HG03439 (cell line): ENCODE measurements around the gene SMIM45.
"Not testable (repeated sequence)": the region's sequence is repeated elsewhere in the genome, so short reads cannot be mapped to it uniquely, and the experiment has no call there.

Experiments used
- ATAC-seq: cut with Tn5 transposase; IDR thresholded peaks from one replicate; pipeline ENCODE4 v1.9.1; 2021; ENCODE audit warnings: mild to moderate bottlenecking, moderate library complexity; ENCODE audit not compliant: unreplicated experiment

The SMIM45 gene

DNA sequence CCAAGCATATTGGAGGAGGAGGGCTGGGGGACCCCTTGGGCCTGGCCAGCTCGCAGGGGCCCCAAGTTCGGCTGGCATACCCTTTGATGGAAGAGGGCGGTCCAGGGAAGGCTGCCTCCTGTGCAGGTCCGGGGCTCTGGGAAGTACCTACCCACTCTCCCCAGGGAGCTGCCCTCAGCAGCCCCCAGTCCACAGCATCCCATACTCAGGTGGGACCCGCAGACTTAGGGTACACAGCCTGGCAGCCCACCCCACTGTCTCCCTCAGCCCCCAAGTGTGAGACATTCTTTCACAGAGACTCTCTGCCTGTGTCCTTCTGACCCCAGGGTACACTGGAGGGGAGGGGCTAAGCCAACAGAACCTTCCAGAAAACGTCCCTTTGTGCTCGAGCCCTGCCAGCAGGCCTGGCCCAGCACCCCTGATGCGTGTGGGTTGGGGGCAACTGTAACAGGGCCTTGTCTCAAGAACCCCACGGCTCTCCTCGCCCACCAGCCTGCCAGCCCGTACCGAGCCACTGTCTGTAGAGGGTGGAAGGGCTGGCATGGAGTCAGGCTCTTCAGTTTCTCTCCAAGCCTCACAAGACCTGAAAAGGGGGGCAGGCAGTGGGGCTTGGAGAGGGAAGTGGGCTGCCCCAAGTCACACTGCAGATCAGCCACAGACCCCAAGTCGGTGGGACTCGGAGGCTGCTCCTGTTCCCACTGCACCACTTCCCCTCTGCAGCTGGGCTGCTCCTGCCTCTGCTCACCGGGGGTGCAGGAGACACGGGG lies 18.4 kb upstream of the SMIM45 start:
- ATAC-seq = no peak

DNA sequence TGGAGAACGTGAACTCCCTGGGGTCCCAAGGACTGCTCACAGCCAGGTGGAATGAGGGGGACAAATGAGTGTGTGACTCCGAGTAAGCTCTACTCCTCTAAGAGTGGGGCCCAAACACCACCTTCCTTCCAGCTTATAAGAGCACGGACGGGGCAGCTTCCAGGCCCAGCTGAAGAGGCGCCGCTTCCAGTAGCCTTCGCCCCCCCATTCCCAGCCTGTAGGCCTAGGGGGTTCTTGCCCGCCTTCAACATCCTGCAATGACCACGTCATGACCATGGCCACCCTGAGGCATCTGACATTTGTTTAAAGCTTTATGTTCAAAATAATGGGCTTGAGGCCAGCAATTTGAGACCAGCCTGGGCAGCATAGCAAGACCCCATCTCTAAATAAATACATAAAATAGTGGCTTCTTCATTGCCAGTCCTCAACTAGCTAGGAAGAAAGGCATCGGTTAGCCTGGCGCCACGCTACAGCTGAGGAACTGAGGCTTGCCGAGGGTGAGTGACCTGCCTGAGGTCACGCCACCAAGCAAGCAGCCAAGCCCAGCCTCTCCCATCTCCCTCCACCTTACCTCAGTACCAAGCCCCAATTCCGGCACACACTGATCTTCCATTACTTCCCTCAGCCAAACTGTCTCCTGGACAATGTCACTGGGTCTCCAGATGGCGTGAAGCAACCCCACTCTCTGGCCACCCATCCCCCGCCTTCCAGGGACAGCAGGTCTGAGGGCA lies 17.5 kb upstream of the SMIM45 start:
- ATAC-seq = no peak

DNA sequence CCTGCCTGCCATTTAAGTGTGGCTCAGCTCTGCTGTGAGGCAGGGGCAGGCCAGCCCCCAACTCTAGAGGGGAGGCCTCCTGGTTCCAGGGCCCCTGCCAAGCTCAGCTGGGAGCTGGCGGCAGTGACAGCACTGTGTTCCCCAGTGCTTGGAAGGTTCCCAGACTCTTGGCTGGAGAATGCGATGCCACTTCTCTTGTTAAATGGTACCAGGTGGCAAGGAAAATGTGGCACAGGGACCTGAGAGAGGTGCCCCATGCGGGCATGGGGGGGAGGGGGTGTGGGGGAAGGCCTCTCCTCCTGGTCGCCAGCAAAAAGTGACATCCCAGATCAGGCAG lies 17.0 kb upstream of the SMIM45 start:
- no peak for ATAC-seq

DNA sequence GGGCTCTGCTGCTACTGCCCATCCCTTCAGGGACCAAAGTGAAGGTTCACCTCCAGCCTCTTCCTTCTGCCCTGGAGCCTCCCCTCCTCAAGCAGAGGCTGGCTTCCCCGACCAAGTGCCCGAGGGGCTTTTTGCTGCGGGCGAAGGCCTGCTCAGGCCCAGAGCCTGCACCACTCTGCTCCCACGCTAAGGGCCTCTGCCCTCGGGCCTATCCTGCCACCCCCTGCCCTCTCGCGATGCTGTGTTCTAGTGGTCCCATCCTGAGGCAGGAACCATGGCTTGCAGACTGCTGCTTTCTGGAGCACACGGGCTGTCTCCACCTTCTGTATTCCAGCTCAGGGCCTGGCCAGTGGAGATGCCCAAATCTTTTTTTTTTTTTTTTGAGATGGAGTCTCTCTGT lies 16.4 kb upstream of the SMIM45 start:
- ATAC-seq = no peak

DNA sequence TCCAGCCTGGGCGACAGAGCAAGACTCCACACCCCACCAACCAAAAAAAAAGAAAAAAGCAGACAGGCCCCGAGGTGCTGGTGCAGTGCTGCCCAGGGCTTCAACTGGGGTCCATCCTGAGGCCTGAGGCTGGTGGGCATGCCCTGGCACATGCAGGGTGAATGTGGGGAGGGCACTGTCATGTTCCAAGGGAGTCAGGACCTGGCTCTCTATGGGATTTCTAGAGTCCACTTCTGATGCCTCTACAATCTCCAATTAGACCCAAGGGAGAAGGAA lies 15.1 kb upstream of the SMIM45 start:
- ATAC-seq = no peak

DNA sequence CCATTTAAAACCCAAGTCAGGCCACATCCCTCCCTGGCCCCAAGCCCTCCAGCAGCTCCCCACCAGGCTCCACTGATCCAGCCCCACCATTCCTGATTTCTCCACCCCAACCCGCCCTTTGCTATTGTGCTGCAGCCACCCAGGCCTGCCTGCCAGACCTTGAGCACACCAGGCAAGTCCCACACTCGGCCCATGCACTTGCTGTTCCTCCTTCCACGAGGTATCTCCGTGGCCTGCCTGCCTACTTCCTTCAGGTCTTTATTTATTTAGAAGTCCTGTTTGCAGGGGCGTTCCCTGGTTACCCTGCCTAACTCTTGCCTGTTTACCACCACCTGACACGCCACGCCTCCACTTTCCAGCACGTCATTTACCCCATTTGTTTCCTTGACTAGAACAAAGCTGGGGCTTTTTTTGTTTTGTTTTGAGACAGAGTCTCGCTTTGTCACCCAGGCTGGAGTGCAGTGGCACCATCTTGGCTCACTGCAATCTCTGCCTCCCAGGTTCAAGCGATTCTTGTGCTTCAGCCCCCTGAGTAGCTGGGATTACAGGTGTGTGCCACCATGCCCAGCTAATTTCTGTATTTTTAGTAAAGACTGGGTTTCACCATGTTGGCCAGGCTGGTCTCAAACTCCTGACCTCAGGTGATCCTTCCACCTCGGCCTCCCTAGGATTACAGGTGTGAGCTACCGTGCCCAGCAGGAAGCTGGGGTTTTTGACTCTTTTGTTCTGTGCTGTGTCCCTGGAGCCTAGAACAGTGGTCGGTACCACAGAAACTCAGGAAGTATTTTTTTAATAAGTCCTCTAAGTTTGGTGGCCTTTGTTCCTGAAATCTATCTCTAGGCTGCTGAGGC lies 11.7 kb upstream of the SMIM45 start:
- peak; percentile 51 for ATAC-seq

DNA sequence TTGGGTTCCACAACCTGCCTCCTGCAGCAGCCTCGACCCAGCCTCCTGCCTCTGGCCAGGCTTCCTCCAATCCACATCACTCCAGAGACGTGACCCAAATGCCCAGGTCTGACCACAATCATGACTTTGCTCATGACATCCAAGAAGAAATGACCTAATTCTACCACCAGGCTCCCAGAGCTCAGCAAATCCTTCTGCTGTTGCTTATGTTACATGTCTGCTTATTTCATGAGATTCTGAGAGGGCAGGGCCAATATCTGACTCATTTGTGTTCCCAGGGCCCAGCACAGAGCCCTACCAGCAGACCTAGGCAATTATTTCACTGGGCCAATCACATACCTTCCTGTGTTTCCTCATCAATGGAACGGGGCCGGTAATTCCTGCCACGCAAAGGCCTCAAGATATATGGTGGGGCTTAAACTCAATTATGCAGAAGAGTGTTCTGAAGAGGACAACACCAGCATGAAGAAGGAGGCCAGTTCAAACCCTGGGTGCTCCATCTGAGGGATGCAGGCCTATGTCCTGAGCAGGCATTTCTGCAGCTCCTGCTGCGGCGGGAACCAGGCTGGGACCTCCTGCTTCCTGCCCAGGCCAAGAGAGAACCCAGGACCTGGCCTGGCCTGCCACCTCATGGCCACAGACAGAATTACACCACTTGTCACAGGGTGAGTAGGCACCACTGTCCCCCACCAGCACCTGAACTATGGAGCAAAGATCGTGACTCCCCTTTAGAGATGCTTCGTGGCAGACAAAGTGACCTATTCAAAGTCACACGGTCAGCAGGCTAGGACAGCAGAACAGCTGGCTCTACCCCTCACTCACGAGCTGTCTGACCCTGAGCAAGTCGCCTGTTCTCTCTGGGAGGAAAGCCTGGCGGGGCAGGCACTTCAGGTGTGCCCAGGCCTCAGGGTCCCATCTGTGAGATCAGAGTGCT lies 10.9 kb upstream of the SMIM45 start:
- peak; percentile 37 for ATAC-seq

DNA sequence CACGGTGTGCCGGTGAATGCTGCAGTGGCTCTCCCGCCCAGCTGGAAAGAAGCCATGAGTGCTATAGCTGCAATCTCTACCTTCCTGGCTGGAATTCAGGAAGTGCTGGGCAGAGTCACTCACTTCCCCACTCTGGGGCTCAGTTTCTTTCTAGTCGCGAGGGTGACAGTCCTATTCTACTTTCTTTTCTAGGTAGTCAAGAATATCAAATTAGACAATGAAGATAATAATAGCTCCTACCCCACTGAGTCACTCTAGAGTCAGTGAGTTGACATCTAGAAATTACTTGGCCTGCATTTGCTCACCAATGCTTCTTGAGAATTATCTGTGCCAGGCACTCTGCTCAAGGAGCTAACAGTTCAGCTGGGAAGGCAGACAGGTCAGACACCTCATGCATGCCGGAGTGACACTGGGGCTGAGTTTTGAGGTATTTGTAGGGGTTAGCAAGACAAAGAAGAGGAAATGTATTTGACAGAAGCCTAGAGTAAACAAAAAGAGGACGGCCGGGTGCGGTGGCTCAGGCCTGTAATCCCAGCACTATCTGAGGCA lies 8.2 kb upstream of the SMIM45 start:
- ATAC-seq = no peak

DNA sequence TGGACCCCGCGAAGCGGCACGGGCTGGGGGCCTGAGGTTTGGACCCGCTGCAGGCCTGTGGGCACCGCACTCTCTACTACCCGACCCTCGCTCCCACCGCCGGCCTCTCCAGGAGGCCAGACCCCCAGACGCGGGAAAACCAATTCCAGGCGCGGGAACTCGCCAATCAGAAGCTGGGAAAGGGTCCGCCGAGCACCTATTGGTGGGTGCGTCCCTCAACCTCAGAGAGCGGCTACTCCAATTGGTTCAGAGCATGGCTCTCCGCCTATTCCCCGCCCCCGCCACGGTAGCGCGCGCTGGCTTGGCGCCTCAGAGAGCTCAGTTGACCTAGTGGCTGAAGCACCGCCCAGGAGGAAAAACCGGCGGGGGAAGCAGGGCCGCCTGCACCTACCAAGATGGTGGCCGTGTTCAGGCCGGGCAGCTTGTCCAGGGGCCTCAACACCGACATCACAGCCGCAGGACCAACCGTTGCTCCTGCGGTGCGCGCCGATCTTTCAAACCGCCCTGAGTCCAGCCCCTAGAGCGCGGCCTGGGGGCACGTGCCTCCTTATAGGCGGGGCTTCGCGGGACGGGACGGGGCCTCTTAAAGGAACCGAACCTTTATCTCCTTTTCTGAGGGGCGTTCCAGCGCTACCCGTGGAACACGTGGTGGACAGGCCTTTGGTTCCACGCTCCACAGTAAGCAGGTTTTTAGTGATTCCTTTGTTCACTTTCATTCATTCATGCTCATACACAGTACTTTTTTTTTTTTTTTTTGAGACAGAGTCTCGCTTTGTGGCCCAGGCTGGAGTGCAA lies 5.1 kb upstream of the SMIM45 start, which contains the start of gene CENPM:
Gene CENPM (minus strand): TSS at position 524 of the 795 bp plus-strand sequence. CDS start 76 bp downstream, at position 448.
- ATAC-seq = peak; percentile 74

DNA sequence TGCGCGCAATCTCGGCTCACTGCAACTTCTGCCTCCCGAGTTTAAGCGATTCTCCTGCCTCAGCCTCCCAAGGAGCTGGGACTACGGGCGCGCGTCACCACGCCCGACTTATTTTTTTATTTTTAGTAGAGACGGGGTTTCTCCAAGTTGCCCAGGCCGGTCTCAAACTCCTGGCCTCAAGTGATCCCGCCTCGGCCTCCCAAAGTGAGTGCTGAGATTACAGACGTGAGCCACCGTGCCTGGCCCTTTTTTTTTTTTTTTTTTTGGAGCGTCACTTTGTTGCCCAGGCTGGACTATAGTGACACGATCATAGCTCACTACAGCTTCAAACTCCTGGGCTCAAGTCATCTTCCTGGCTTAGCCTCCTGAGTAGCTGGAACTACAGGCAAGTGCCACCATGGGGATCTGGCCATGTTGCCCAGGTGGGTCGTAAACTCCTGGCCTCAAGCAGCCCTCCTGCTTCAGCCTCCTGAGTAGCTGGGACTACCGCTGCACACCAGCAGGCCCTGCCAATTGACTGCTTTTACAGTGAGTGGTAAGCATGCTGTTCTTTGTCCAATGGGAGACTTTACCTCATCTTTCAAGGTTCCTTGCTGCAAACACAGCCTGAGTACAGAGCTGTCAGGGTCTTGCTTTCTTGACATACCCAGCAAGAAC lies 4.4 kb upstream of the SMIM45 start:
- ATAC-seq = no peak

DNA sequence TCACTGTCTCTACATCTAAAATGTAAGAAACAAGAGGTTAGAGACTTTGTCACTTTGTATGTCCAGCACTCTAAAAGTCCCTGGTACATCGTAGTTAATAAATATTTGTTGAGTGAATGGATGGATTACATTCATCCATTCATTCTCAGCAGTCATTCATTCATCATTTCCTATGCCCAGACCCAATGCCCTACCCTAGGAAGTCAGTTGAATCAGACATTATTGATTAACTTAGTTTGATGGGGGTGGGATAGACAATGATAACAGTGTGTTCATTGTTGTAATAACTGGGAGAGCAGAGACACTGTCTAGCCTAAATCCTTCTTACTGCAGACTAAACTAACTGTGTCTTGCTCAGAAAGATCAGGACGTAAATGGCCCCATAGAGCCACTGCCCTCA lies 3.8 kb upstream of the SMIM45 start:
- no peak for ATAC-seq

DNA sequence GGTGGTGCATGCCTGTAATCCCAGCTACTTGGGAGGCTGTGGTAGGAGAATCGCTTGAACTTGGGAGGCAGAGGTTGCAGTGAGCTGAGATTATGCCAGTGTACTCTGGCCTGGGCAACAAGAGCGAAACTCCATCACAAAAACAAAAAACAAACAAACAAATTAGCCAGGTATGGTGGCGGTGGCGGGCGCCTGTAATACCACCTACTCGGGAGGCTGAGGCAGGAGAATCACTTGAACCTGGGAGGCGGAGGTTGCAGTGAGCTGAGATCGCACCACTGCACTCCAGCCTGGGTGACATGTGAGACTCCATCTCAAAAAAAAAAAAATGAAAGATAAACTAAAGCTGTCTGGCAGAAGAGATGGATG lies 3.0 kb upstream of the SMIM45 start:
- ATAC-seq = not testable (repeated sequence)

DNA sequence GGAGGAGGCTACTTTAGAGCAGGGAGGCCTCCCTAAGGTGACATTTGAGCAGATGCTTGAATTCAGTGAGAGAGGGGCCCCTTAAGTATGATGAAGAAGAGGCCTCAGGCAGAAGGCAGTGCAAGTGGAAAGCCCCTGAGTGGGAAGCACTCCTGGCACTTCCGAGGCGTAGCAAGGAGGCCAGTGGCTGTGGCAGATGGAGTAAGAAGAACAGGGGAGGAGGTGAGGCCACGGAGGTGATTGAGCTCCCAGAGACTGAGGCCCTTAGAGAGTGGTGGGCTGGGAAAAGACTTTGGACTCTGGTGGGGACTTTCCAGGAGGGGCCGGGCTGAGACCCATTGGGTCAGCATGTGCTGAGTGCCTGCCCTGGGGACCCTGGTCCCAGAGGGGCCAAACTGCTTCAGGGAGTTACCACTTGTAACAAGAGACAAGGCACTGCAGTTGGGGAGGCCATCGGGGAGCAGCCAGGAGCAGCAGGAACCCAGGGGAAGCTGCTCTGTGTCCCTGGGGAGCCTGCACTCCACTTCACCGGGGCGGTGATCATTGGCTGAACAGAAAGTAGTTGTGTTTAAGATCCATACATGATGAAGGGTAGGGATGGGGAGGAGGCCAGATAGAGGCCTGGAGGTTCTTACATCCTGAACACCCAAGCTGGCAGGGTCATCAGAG lies 2.5 kb upstream of the SMIM45 start:
- ATAC-seq = no peak

DNA sequence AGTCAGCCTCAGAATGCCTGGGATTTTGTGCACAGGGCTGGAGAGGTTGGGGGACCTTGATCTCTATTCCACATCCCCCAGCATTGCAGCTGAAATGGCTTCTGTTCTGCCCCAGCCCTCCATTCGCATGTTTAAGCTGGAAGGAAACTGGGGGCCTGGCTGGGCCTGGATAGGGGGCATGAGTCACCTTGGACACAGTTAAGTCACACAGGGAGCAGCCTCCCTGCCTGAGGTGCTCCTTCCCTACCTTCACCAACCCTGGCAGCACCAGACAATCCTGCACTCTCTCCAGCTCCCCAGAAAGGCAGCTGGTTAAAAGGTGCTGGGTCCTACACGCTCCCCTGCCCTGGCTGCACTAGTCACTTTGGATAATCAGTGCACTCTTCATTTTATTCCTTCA lies 763 bp downstream of the SMIM45 start:
- ATAC-seq = no peak

DNA sequence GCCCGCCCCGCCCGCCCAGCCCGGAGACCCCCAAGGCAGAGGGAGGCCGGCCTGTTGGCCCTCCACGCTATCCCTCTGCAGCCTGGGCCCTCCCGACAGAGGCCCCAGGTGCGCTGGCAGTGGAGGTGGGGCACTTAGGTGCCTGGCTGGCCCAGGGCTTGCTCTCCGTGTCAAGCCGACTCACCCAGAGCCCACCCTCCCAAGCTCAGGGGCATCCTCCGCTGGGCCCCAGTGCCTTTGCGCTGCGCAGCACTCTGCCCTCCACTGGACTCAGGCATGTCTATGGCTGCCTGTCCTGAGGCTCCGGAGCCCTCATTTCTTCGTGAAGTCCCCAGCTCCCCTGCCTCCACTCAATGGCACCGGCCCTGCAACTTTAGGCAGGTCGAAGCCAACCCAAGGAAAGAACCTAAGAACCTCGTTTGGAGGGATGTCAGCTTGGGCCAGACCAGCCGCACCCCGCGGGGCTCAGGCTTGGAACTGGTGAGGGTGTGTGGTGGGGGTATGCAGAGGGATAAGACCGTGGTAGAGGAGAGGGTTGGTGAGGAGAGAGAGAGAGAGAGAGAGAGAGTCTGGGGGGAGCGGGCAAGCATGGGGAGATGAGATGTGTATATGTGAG lies 6.1 kb downstream of the SMIM45 start:
- peak; percentile 24 for ATAC-seq

DNA sequence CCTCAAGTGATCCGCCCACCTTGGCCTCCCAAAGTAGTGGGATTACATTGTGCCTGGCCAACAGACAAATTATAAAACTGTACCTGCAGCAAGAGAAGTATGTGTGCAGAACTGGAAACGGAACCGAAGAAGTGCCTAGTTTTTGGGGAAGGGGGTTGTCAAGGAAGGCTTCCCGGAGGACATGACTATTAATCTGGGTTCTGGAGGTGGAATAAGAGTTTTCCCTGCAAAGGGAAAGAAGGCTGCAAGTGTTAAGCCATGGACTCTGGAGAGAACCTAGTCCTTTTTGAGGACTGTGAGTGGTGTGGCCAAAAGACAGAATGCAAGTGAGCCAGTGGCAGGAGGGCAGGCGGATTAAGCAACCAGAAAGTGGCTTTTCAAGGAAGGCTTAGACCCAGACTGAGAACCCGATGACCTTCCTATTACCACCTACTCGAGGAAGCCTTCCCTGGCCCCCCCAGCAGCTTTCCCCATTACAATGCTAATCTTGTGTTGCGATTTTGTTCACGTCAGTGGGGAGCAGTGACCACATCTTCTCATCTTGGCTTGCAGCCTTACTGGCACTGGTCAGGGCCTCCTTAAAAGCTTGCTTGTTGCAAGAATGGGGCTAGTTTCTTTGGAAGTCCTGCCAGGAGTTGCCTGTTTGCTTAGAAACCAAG lies 11.6 kb downstream of the SMIM45 start:
- no peak for ATAC-seq

DNA sequence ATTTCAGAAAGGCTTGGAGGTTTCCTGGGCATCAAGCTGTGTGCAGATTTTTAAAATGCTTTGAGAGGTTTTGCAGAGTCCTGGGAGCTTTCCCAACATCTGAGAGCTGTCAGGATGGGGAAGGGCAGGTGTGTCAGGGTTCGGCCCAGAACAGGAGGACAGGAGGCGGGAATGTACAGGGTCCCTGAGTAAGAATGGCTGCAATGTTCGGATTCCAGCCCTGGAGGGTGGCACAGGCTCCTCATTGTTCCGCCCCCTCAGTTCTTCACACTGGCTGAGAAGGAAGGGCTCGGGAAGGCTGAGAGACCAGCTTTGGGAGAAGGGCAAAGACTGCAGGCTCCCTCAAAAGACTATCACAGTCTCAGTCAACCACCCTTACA lies 12.2 kb downstream of the SMIM45 start:
- no peak for ATAC-seq

DNA sequence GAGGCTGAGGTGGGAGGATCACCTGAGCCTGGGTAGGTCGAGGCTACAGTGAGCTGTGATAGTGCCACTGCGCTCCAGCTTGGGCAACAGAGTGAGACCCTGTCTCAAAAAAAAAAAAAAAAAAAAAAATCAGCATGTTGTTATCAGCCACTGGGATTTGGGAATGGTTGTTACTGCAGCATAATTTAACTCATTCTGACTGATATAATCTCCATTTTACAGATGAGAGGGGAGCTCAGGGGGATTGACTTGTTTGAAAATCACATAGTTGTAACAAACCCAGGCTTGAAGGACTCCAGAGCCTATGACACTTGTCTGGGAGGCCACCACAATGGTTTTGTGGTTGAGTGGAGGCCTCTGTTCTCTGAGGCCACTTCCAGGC lies 14.3 kb downstream of the SMIM45 start:
- ATAC-seq = no peak
